Fibroblast of skin of left quadriceps (primary cell): Measurements from ENCODE around the gene SCGB1D2.

Experiments
- DNase-seq, 2 experiments: peaks; one replicate each; pipeline ENCODE4 v3.0.0-alpha.2; 2013; ENCODE audit warnings: low read depth in 2 of 2

The SCGB1D2 gene

GRCh38 chr11:62260261-62260953 is 18.4 kb downstream of the SCGB1D2 start:
- no peak for DNase-seq

- DNase-seq = no peak
These were observed 22.0 kb downstream of the SCGB1D2 start for GRCh38 chr11:62264004-62264403.

- no peak for DNase-seq
These were observed 24.5 kb downstream of the SCGB1D2 start for GRCh38 chr11:62266558-62266957.

- no peak for DNase-seq
These were observed 25.0 kb downstream of the SCGB1D2 start for GRCh38 chr11:62267050-62267449.

GRCh38 chr11:62267576-62267975 is 25.5 kb downstream of the SCGB1D2 start:
- no peak for DNase-seq

- no peak for DNase-seq
These were observed 27.7 kb downstream of the SCGB1D2 start, which contains the start of gene SCGB2A2 for GRCh38 chr11:62269654-62270278. TSS of gene SCGB2A2 (plus strand) at chr11:62270158. CDS start at chr11:62270217, 59 bp downstream.

- no peak for DNase-seq
These were observed 31.2 kb downstream of the SCGB1D2 start for GRCh38 chr11:62273284-62273683.

GRCh38 chr11:62273789-62274275 is 31.8 kb downstream of the SCGB1D2 start:
- no peak for DNase-seq

GRCh38 chr11:62280452-62280851 is 38.4 kb downstream of the SCGB1D2 start:
- DNase-seq = no peak
